HepG2 (cell line): ENCODE results near the gene SMYD4. TPM values are rescaled to one million over a fixed set of nuclear protein-coding genes. Genes with fewer than 3 reads are reported as not detected.
A peak's percentile ranks its signal among the peaks of the same experiment; 100 is the strongest.

Experiments used
- EED ChIP-seq: sonication (generic); formaldehyde crosslinking; IDR thresholded peaks from 2 replicates; pipeline ENCODE4 v1.5.0; 2020; ENCODE audit warnings: mild to moderate bottlenecking, missing genetic modification reagents
- ERF ChIP-seq: IDR thresholded peaks from 2 replicates; pipeline ENCODE4 v1.6.1; 2018; ENCODE audit warnings: missing biosample characterization, missing genetic modification reagents
- FOSL1 ChIP-seq: sonication (generic); formaldehyde crosslinking; IDR thresholded peaks from 2 replicates; pipeline ENCODE4 v1.9.0; 2021; ENCODE audit warnings: missing genetic modification reagents, borderline replicate concordance
- FOXA1 ChIP-seq, 2 experiments: fragments of 450-650 bp in 1 of 2; sonication (generic) in 1 of 2; formaldehyde crosslinking in 1 of 2; IDR thresholded peaks; 2 replicates each; pipeline versions ENCODE4 v1.4.0 to v1.6.1; 2016 to 2020; ENCODE audit warnings: missing genetic modification reagents in 1 of 2
- GATAD2A ChIP-seq: IDR thresholded peaks from 2 replicates; pipeline ENCODE4 v1.6.1; 2016
- GLMP ChIP-seq: sonication (generic); formaldehyde crosslinking; IDR thresholded peaks from 2 replicates; pipeline ENCODE4 v1.9.0; 2021; ENCODE audit warnings: missing genetic modification reagents, mild to moderate bottlenecking, borderline replicate concordance
- GPN1 ChIP-seq: sonication (generic); formaldehyde crosslinking; IDR thresholded peaks from 2 replicates; pipeline ENCODE4 v1.5.1; 2020; ENCODE audit warnings: missing genetic modification reagents, borderline replicate concordance
- HDAC2 ChIP-seq: sonication (generic); formaldehyde crosslinking; IDR thresholded peaks from 2 replicates; pipeline ENCODE4 v1.4.0; 2020; ENCODE audit warnings: missing genetic modification reagents
- HNRNPH1 ChIP-seq: fragments of 200-400 bp; formaldehyde crosslinking; optimal IDR thresholded peaks from 2 replicates; pipeline ENCODE3; 2017; ENCODE audit warnings: mild to moderate bottlenecking, low read depth, low read length
- STAT6 ChIP-seq: sonication (generic); formaldehyde crosslinking; IDR thresholded peaks from 2 replicates; pipeline ENCODE4 v1.4.0; 2020; ENCODE audit warnings: missing genetic modification reagents, mild to moderate bottlenecking, borderline replicate concordance
- ZBTB39 ChIP-seq: sonication (generic); formaldehyde crosslinking; IDR thresholded peaks from 2 replicates; pipeline ENCODE4 v1.5.0; 2020; ENCODE audit warnings: missing genetic modification reagents
- ZBTB7A ChIP-seq: sonication (generic); formaldehyde crosslinking; IDR thresholded peaks from 2 replicates; pipeline ENCODE4 v1.8.0; 2022; ENCODE audit warnings: mild to moderate bottlenecking, missing genetic modification reagents
- ZNF17 ChIP-seq: sonication (generic); formaldehyde crosslinking; IDR thresholded peaks from 2 replicates; pipeline ENCODE4 v1.5.0; 2020; ENCODE audit warnings: mild to moderate bottlenecking, missing genetic modification reagents
- ZNF576 ChIP-seq: sonication (generic); formaldehyde crosslinking; IDR thresholded peaks from 2 replicates; pipeline ENCODE4 v1.4.0; 2020; ENCODE audit warnings: mild to moderate bottlenecking, missing genetic modification reagents
- polyA plus RNA-seq, 8 experiments: library from polyadenylated mRNA; depleted of rRNA in 3 of 8; stranded (reverse) in 7 of 8; unstranded in 1 of 8; fragments of >200 nt; fragmentation: Illumina TruSeq in 4 of 8; extraction: Trizol in 4 of 8; gene quantifications; 2 replicates each; pipeline versions ENCODE4 v1.2.1 to v1.2.3, GENCODE V29; 2011 to 2016; ENCODE audit warnings: low read depth in 4 of 8, missing spikeins in 1 of 8, mixed read lengths in 1 of 8; ENCODE audit not compliant: insufficient read depth in 1 of 8
- total RNA-seq, 5 experiments: library from RNA; depleted of rRNA; stranded (reverse); fragments of >200 nt; fragmentation: Illumina TruSeq; extraction: Trizol; gene quantifications; 2 replicates each; pipeline ENCODE4 v1.2.3, GENCODE V29; 2016; ENCODE audit warnings: low read depth in 1 of 5
- TF ChIP-seq, protein P1 (sequence below): IDR thresholded peaks from 2 replicates; pipeline ENCODE4 v1.6.1; 2012; ENCODE audit warnings: low read length, improper control_type of control experiment
- TF ChIP-seq, protein P2 (sequence below): sonication (generic); formaldehyde crosslinking; conservative IDR thresholded peaks from 2 replicates; pipeline ENCODE4 v1.8.0; 2022; ENCODE audit warnings: low read depth, missing genetic modification reagents

The SMYD4 gene
- total and polyA plus RNA-seq, 2 of the 13 experiments (the other 11 are each of a cell fraction or from before 2014, with no cell fraction given): 7.4 to 11.3 TPM

GRCh38 chr17:1762901-1763898, 66.5 kb downstream of the SMYD4 start (continued):
- TF ChIP-seq, protein P1, sequence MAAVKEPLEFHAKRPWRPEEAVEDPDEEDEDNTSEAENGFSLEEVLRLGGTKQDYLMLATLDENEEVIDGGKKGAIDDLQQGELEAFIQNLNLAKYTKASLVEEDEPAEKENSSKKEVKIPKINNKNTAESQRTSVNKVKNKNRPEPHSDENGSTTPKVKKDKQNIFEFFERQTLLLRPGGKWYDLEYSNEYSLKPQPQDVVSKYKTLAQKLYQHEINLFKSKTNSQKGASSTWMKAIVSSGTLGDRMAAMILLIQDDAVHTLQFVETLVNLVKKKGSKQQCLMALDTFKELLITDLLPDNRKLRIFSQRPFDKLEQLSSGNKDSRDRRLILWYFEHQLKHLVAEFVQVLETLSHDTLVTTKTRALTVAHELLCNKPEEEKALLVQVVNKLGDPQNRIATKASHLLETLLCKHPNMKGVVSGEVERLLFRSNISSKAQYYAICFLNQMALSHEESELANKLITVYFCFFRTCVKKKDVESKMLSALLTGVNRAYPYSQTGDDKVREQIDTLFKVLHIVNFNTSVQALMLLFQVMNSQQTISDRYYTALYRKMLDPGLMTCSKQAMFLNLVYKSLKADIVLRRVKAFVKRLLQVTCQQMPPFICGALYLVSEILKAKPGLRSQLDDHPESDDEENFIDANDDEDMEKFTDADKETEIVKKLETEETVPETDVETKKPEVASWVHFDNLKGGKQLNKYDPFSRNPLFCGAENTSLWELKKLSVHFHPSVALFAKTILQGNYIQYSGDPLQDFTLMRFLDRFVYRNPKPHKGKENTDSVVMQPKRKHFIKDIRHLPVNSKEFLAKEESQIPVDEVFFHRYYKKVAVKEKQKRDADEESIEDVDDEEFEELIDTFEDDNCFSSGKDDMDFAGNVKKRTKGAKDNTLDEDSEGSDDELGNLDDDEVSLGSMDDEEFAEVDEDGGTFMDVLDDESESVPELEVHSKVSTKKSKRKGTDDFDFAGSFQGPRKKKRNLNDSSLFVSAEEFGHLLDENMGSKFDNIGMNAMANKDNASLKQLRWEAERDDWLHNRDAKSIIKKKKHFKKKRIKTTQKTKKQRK: no peak
- no peak for TF ChIP-seq STAT6 (CRISPR knock-in tag)
- no peak for TF ChIP-seq FOSL1 (CRISPR knock-in tag)
- no peak for TF ChIP-seq GLMP (CRISPR knock-in tag)
- TF ChIP-seq ZNF576: no peak
- no peak; the same call in 1 of the 2 replicates for TF ChIP-seq GPN1
- peak; percentile 96 for TF ChIP-seq HDAC2
- TF ChIP-seq HNRNPH1: peak; percentile 52
- no peak for TF ChIP-seq ZNF17 (CRISPR knock-in tag)
- TF ChIP-seq ZBTB7A: peak; percentile 86
- TF ChIP-seq GATAD2A (CRISPR knock-in tag): peak; percentile 93
- TF ChIP-seq ZBTB39 (CRISPR knock-in tag): 0 out of 2 replicates have a peak, but pooled peaks have one; percentile 48
- no peak for TF ChIP-seq FOXA1 (IDR thresholded peaks at IDR 0.05)
- peak; percentile 24; the same call in 1 of the 2 replicates for TF ChIP-seq FOXA1 (CRISPR knock-in tag; IDR thresholded peaks at IDR 0.05)
- no peak for TF ChIP-seq ERF
- TF ChIP-seq, protein P2, sequence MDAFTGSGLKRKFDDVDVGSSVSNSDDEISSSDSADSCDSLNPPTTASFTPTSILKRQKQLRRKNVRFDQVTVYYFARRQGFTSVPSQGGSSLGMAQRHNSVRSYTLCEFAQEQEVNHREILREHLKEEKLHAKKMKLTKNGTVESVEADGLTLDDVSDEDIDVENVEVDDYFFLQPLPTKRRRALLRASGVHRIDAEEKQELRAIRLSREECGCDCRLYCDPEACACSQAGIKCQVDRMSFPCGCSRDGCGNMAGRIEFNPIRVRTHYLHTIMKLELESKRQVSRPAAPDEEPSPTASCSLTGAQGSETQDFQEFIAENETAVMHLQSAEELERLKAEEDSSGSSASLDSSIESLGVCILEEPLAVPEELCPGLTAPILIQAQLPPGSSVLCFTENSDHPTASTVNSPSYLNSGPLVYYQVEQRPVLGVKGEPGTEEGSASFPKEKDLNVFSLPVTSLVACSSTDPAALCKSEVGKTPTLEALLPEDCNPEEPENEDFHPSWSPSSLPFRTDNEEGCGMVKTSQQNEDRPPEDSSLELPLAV: no peak; the same call in 1 of the 2 replicates
- TF ChIP-seq EED (CRISPR knock-in tag): no peak
